ENCODE measurements around the gene RDX. TPM values are rescaled to one million over a fixed set of nuclear protein-coding genes. Genes with fewer than 3 reads are reported as not detected.
A peak's percentile ranks its signal among the peaks of the same experiment; 100 is the strongest.
"Not testable (repeated sequence)": the region's sequence is repeated elsewhere in the genome, so short reads cannot be mapped to it uniquely, and the experiment has no call there.

Gene RDX
- total and polyA plus RNA-seq, 2 donors from 2014 or later = 28.0 to 97.3 TPM

DNA sequence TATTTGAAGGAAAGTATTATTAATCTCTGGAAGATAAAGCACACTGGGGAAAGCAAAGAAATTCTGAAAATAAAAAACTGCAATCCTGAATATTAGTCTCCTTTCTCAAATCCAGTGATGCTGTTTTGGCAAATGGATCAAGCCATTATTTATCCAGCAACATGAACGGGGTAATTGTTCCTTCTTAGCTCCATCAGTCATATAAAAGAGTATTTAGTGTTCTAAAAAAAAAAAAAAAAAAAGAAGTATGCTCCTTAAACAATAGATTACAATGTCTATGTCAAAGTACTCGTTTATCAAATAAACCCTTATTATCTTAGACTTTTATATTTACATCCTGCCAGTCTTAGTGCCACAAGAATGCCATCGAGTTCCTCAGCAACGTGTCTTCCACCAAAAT is 1.3 kb downstream of the RDX start:
- no peaks in the 10 kb centered on the region for H3K9me3 ChIP-seq (ENCODE audit: control insufficient read depth in 2 of 3, insufficient read depth in 1 of 3, low read length in 3 of 3)
- DNase-seq = no peak
- TF ChIP-seq CTCF (IDR thresholded peaks at IDR 0.05; ENCODE audit: borderline replicate concordance, extremely low read depth, insufficient read depth) = no peak
- peak overlapping the region in 1 of 2 donors; percentile 41 for H3K27ac ChIP-seq (ENCODE audit: low read depth in 2 of 2, low read length in 2 of 2)
- peaks cover 0 to 24% (median 14%) of the 10 kb centered on the region in 3 donors for H3K4me1 ChIP-seq (ENCODE audit: control insufficient read depth in 2 of 3, insufficient read depth in 2 of 3, low read depth in 1 of 3, low read length in 3 of 3)
- peak overlapping the region; percentile 69 to 90 (median 82) for H3K4me3 ChIP-seq (ENCODE audit: low read length in 3 of 3)
- peak overlapping the region; percentile 58 to 91 (median 85) for H3K9ac ChIP-seq (ENCODE audit: low read length in 3 of 3)
- intact Hi-C loops (cut with DNase I) = no loop called here
- peak; percentile 15 for FAIRE-seq
- H3K27me3 ChIP-seq (ENCODE audit: control insufficient read depth, insufficient read depth, low read length) = no peaks in the 10 kb centered on the region
- H3K36me3 ChIP-seq (ENCODE audit: control insufficient read depth in 2 of 3, insufficient read depth in 3 of 3, low read length in 3 of 3) = no peaks in the 10 kb centered on the region

DNA sequence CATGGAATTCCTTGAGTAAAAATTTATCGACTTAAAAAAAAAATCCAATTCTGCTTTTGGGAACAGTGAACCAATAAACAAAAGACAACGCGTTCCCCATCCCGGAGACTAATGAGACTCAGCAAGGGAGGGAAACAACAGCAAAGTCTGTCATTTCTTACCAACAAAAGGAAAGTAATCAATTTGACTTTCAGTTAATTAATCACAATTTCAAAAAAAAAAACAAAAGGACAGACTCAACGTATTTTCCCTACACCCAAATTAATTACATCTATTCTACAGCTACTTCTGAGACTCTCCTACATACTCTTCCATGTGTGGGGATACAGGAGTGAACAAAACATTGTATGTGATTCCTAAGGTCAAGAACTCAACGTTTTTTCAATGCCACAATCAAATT is 1.9 kb downstream of the RDX start:
- Histone ChIP-seq H3K9ac (ENCODE audit: low read length in 3 of 3) (peak overlapping the region in 2 of 3 donors; percentile 38 to 58), H3K27ac (ENCODE audit: low read depth in 2 of 2, low read length in 2 of 2) (peak overlapping the region in 1 of 2 donors; percentile 41), H3K27me3 (ENCODE audit: control insufficient read depth, insufficient read depth, low read length) (no peaks in the 10 kb centered on the region), H3K36me3 (ENCODE audit: control insufficient read depth in 2 of 3, insufficient read depth in 3 of 3, low read length in 3 of 3) (no peaks in the 10 kb centered on the region), H3K4me3 (ENCODE audit: low read length in 3 of 3) (peak overlapping the region; percentile 69 to 90 (median 82)), H3K9me3 (ENCODE audit: control insufficient read depth in 2 of 3, insufficient read depth in 1 of 3, low read length in 3 of 3) (no peaks in the 10 kb centered on the region), H3K4me1 (ENCODE audit: control insufficient read depth in 2 of 3, insufficient read depth in 2 of 3, low read depth in 1 of 3, low read length in 3 of 3) (peaks cover 0 to 24% (median 14%) of the 10 kb centered on the region in 3 donors)
- TF ChIP-seq CTCF (IDR thresholded peaks at IDR 0.05; ENCODE audit: borderline replicate concordance, extremely low read depth, insufficient read depth) = no peak
- FAIRE-seq = no peak
- intact Hi-C loops (cut with DNase I) = no loop called here
- DNase-seq = no peak

DNA sequence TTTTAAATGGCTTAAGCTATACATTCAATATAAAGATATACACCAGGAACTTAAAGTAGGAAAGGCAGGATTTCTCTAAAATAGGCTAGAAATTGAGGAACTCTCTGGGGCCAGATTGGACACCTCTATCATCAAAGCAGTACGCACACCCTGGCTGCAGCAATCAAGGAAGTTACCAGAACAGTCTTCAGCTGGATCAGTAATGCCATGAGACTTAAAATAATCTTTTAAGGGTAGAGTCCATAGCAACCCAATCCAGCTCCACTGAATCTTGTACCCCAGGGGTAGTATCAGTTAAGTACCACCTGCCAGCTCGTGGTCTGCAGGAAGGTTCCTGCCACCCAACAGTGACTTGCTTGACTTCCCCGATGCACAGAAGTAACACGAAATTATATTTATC is 3.0 kb downstream of the RDX start:
- Histone ChIP-seq H3K9ac (ENCODE audit: low read length in 3 of 3) (no peak overlapping the region), H3K4me1 (ENCODE audit: control insufficient read depth in 2 of 3, insufficient read depth in 2 of 3, low read depth in 1 of 3, low read length in 3 of 3) (peaks cover 0 to 24% (median 14%) of the 10 kb centered on the region in 3 donors), H3K27ac (ENCODE audit: low read depth in 2 of 2, low read length in 2 of 2) (peak overlapping the region in 1 of 2 donors; percentile 5), H3K4me3 (ENCODE audit: low read length in 3 of 3) (peak overlapping the region in 1 of 3 donors; percentile 90), H3K27me3 (ENCODE audit: control insufficient read depth, insufficient read depth, low read length) (no peaks in the 10 kb centered on the region), H3K9me3 (ENCODE audit: control insufficient read depth in 2 of 3, insufficient read depth in 1 of 3, low read length in 3 of 3) (no peaks in the 10 kb centered on the region), H3K36me3 (ENCODE audit: control insufficient read depth in 2 of 3, insufficient read depth in 3 of 3, low read length in 3 of 3) (no peaks in the 10 kb centered on the region)
- FAIRE-seq (no peak), DNase-seq (no peak)
- TF ChIP-seq CTCF (IDR thresholded peaks at IDR 0.05; ENCODE audit: borderline replicate concordance, extremely low read depth, insufficient read depth) = no peak
- intact Hi-C loops (cut with DNase I) = no loop called here

GRCh38 chr11:110292146-110292545 is 4.3 kb downstream of the RDX start:
- FAIRE-seq = not testable (repeated sequence)

More at GRCh38 chr11:110292146-110292545, 4.3 kb downstream of the RDX start:
- H3K27ac ChIP-seq (ENCODE audit: low read depth in 2 of 2, low read length in 2 of 2); H3K27me3 ChIP-seq (ENCODE audit: control insufficient read depth, insufficient read depth, low read length); H3K9ac ChIP-seq (ENCODE audit: low read length in 3 of 3); intact Hi-C loops (cut with DNase I); H3K9me3 ChIP-seq (ENCODE audit: control insufficient read depth in 2 of 3, insufficient read depth in 1 of 3, low read length in 3 of 3); H3K4me3 ChIP-seq (ENCODE audit: low read length in 3 of 3); H3K36me3 ChIP-seq (ENCODE audit: control insufficient read depth in 2 of 3, insufficient read depth in 3 of 3, low read length in 3 of 3): not testable (repeated sequence)
- H3K4me1 ChIP-seq (ENCODE audit: control insufficient read depth in 2 of 3, insufficient read depth in 2 of 3, low read depth in 1 of 3, low read length in 3 of 3) = peaks cover 0 to 15% (median 9%) of the 10 kb centered on the region in 3 donors
- DNase-seq = peak in 2 of 5 donors; percentile 26 to 44

Measured in kidney (tissue), 14 donors.